B cell (primary cell): Measurements from ENCODE around the gene MRPL23.

Experiments used
- CTCF ChIP-seq: fragments of 200-600 bp; IDR thresholded peaks from one replicate; pipeline ENCODE4 v1.8.0; 2022; ENCODE audit warnings: antibody characterized with exemption, mild to moderate bottlenecking
- EZH2 ChIP-seq: IDR thresholded peaks from 2 replicates; pipeline ENCODE4 v1.6.1; 2012; ENCODE audit warnings: borderline replicate concordance, low read depth, mild to moderate bottlenecking, moderate library complexity, low read length; ENCODE audit not compliant: insufficient read depth, poor library complexity, severe bottlenecking

GRCh38 chr11:1938343-1939005, 8.7 kb upstream of the MRPL23 start:
- TF ChIP-seq CTCF (no peak), EZH2 (no peak)
